BJ (cell line): ENCODE results near the gene SUCLG1. TPM values are rescaled to one million over a fixed set of nuclear protein-coding genes. Genes with fewer than 3 reads are reported as not detected.
A peak's percentile ranks its signal among the peaks of the same experiment; 100 is the strongest.

Experiments
- CTCF ChIA-PET: fragments of 350-600 bp; formaldehyde crosslinking; extraction: SDS; loops from one replicate; lab custom pipeline; 2021; ENCODE audit warnings: antibody characterized with exemption, inconsistent platforms; lab: Yijun Ruan, JAX
- POLR2A ChIA-PET: fragments of 300-600 bp; sonication (Branson Sonifier 250); formaldehyde crosslinking; extraction: SDS; loops from one replicate; lab custom pipeline; 2021; ENCODE audit warnings: antibody characterized with exemption; lab: Charles Lee
- DNase-seq: peaks from one replicate; pipeline ENCODE4 v3.0.0-alpha.2; 2011; ENCODE audit warnings: low read depth
- H3K27me3 ChIP-seq: 2 replicates; pipeline ENCODE4 v1.6.0; 2011; ENCODE audit warnings: low read length; ENCODE audit not compliant: control insufficient read depth, insufficient read depth
- H3K36me3 ChIP-seq: 2 replicates; pipeline ENCODE4 v1.5.1; 2011; ENCODE audit warnings: low read length; ENCODE audit not compliant: control insufficient read depth, insufficient read depth
- H3K4me3 ChIP-seq: 2 replicates; pipeline ENCODE4 v1.5.1; 2011; ENCODE audit warnings: low read depth, mild to moderate bottlenecking, control low read depth, low read length
- CTCF ChIP-seq: IDR thresholded peaks from 2 replicates; pipeline ENCODE4 v1.5.1; 2011; ENCODE audit warnings: low read depth, mild to moderate bottlenecking, control low read depth, inconsistent platforms, low read length, moderate library complexity; ENCODE audit not compliant: insufficient read depth
- polyA plus RNA-seq: library from polyadenylated mRNA; depleted of rRNA; stranded (reverse); fragments of >200 nt; gene quantifications from 2 replicates; pipeline ENCODE4 v1.2.3, GENCODE V29; 2011

The SUCLG1 gene
- polyA plus RNA-seq, 1 experiment: 34.3 TPM

DNA sequence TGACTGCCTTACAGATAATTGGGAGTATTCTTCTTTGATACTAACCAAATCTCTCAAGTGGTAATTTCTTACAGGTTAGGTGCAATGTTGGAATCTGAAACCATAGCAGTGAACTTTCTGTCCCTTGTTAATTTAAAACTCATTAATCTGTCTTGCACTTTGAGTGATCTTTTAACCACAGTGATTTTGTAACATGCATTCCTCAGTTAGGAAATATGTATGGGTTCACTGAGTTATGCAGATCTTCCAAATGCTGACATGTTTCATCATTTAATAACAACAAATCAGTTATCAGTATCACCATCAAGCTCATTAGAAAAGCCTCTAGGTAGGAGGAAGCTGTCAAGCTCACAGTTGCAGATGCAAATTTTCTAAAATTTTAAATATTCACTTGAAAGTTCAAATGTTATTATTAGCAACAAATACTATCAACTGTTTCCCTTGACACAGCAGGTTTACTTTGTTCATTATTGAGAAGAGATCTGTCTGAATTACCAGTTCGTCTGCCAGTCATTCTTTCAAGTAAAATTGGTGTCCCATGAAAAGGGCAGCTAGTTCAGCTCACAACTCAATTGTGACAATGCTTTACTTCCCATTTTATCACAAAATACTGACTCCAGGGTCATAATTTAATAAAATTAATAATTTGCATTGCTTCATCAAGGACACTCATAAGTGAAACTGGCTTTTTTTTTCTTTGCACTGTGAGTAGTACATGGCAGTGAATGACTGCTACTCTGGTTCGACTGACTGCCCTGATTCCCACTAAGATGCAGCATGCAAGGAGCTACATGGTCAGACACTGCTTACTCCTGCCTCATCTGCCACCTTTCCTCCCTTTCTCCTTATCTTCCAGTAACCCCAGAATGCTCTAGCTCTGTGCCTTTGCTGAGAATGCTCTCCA, 31.6 kb downstream of the SUCLG1 start:
- DNase-seq: peak; percentile 19
- no peak overlapping the region for H3K4me3 ChIP-seq
- ChIA-PET POLR2A (interaction anchor here (0.7 kb wide), 1 partner anchor 14 kb away, joined by 3 read pairs; no protein-coding TSS in a partner anchor), CTCF (interaction anchor here (0.9 to 1.6 kb wide), 4 partner anchors 10 to 113 kb away, joined by 3 to 4 read pairs (median 4); no protein-coding TSS in a partner anchor)
- TF ChIP-seq CTCF: no peak
- peaks cover 12% of the 10 kb centered on the region for H3K36me3 ChIP-seq
- no peaks in the 10 kb centered on the region for H3K27me3 ChIP-seq

GRCh38 chr2:84425310-84425709, 33.8 kb downstream of the SUCLG1 start:
- Histone ChIP-seq H3K27me3 (no peaks in the 10 kb centered on the region), H3K36me3 (peaks cover 8% of the 10 kb centered on the region), H3K4me3 (no peak overlapping the region)
- ChIA-PET POLR2A (no interaction called here), CTCF (interaction anchor here (0.8 to 1.2 kb wide), 3 partner anchors 110 to 403 kb away, joined by 3 to 4 read pairs (median 4); no protein-coding TSS in a partner anchor)
- DNase-seq: no peak
- TF ChIP-seq CTCF: no peak

GRCh38 chr2:84424152-84424551, 34.9 kb downstream of the SUCLG1 start:
- H3K4me3 ChIP-seq: no peak overlapping the region
- DNase-seq: no peak
- H3K36me3 ChIP-seq: peaks cover 7% of the 10 kb centered on the region
- TF ChIP-seq CTCF: peak; percentile 55
- H3K27me3 ChIP-seq: no peaks in the 10 kb centered on the region
- ChIA-PET CTCF (interaction anchor here (0.8 to 1.8 kb wide), 5 partner anchors 13 to 405 kb away, joined by 3 to 6 read pairs (median 3); no protein-coding TSS in a partner anchor), POLR2A (no interaction called here)

- CTCF ChIA-PET: interaction anchor here (1.1 kb wide), 1 partner anchor 399 kb away, joined by 3 read pairs; no protein-coding TSS in a partner anchor
- Histone ChIP-seq H3K36me3 (peaks cover 3% of the 10 kb centered on the region; the same call in 1 of the 2 replicates), H3K4me3 (no peak overlapping the region), H3K27me3 (no peaks in the 10 kb centered on the region)
- no peak for TF ChIP-seq CTCF
- DNase-seq: no peak
- POLR2A ChIA-PET: no interaction called here
Measured at GRCh38 chr2:84421791-84422190, 37.3 kb downstream of the SUCLG1 start.

DNA sequence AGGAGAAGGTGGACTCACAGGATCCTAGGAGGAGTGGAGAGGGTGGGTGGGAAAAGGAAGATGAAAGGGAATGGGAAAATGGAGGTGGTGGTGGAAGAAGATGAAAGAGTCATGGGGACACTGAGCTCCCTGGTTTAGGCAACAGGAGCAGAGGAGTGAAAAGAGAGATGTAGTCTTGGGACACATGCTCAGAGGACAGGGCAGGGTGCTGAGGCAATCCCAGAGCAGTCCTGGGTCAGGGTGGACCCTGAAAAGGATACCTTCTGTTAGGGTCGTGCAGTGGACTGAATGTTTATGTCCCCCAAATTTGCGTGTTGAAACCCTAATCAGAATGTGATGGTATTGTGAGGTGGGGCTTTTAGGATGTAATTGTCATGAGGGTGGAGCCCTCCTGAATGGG, 37.9 kb downstream of the SUCLG1 start:
- TF ChIP-seq CTCF: no peak
- no peak for DNase-seq
- H3K27me3 ChIP-seq: no peaks in the 10 kb centered on the region
- POLR2A ChIA-PET: no interaction called here
- CTCF ChIA-PET: interaction anchor here (1.1 kb wide), 1 partner anchor 398 kb away, joined by 3 read pairs; no protein-coding TSS in a partner anchor
- H3K4me3 ChIP-seq: no peak overlapping the region
- peaks cover 3% of the 10 kb centered on the region; the same call in 1 of the 2 replicates for H3K36me3 ChIP-seq
